ENCODE results near the gene SELENOH. TPM values are rescaled to one million over a fixed set of nuclear protein-coding genes. Genes with fewer than 3 reads are reported as not detected.

SELENOH gene
- total RNA-seq, 1 donor from 2014 or later: 123 TPM

DNA sequence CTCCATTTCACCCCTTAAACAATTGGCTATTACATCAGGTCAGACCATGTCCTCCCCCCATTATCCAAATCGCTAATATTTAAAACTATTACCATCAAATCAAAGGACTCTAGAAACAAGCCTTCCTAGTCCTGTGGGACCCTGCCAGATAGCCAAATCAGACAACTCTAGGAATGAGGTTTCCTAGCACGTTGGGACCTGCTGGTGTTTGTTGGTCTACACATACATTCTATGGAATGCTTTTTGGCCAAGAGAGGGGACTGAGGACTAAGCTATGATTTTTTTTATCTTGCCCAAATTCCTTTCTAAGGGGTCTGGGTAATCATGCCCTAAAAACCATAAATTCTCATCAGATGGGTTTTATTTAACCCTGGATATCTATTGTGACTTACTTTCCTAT lies 14.1 kb upstream of the SELENOH start:
- TF ChIP-seq EZH2 (IDR thresholded peaks at IDR 0.05; ENCODE audit: insufficient read depth, low read length): no peak
- TF ChIP-seq, protein P1, sequence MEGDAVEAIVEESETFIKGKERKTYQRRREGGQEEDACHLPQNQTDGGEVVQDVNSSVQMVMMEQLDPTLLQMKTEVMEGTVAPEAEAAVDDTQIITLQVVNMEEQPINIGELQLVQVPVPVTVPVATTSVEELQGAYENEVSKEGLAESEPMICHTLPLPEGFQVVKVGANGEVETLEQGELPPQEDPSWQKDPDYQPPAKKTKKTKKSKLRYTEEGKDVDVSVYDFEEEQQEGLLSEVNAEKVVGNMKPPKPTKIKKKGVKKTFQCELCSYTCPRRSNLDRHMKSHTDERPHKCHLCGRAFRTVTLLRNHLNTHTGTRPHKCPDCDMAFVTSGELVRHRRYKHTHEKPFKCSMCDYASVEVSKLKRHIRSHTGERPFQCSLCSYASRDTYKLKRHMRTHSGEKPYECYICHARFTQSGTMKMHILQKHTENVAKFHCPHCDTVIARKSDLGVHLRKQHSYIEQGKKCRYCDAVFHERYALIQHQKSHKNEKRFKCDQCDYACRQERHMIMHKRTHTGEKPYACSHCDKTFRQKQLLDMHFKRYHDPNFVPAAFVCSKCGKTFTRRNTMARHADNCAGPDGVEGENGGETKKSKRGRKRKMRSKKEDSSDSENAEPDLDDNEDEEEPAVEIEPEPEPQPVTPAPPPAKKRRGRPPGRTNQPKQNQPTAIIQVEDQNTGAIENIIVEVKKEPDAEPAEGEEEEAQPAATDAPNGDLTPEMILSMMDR (IDR thresholded peaks at IDR 0.05; ENCODE audit: insufficient read depth, low read depth, low read length): no peak
- Histone ChIP-seq H3K9me3 (ENCODE audit: insufficient read depth, low read depth, low read length) (no peaks in the 10 kb centered on the region), H2AFZ (ENCODE audit: low read depth, low read length) (no peak overlapping the region), H3K27me3 (ENCODE audit: insufficient read depth, low read length) (no peaks in the 10 kb centered on the region), H3K36me3 (ENCODE audit: insufficient read depth, low read length) (no peaks in the 10 kb centered on the region), H3K27ac (ENCODE audit: low read depth, low read length) (no peak overlapping the region), H3K4me2 (ENCODE audit: low read length) (no peak overlapping the region), H3K4me3 (ENCODE audit: insufficient read depth, low read depth, low read length) (no peak overlapping the region), H3K79me2 (ENCODE audit: insufficient read depth, low read length) (peaks cover 89% of the 10 kb centered on the region), H3K4me1 (ENCODE audit: insufficient read depth, low read length) (no peaks in the 10 kb centered on the region), H3K9ac (ENCODE audit: low read length) (no peak overlapping the region), H4K20me1 (ENCODE audit: insufficient read depth, low read length) (peaks cover 35% of the 10 kb centered on the region)
- no peaks in the 10 kb centered on the region for H3K9me3 Mint-ChIP-seq (ENCODE audit: unreplicated experiment)
- no peak overlapping the region for H3K4me3 Mint-ChIP-seq (ENCODE audit: unreplicated experiment)
- no peaks in the 10 kb centered on the region for H3K27me3 Mint-ChIP-seq (ENCODE audit: low read depth, unreplicated experiment)
- H3K36me3 Mint-ChIP-seq (ENCODE audit: low read depth, unreplicated experiment): no peaks in the 10 kb centered on the region
- no peaks in the 10 kb centered on the region for H3K4me1 Mint-ChIP-seq (ENCODE audit: low read depth, unreplicated experiment)
- FAIRE-seq (no peak), DNase-seq (ENCODE audit: low read depth) (no peak)
- no peak overlapping the region for H3K27ac Mint-ChIP-seq (ENCODE audit: unreplicated experiment)

DNA sequence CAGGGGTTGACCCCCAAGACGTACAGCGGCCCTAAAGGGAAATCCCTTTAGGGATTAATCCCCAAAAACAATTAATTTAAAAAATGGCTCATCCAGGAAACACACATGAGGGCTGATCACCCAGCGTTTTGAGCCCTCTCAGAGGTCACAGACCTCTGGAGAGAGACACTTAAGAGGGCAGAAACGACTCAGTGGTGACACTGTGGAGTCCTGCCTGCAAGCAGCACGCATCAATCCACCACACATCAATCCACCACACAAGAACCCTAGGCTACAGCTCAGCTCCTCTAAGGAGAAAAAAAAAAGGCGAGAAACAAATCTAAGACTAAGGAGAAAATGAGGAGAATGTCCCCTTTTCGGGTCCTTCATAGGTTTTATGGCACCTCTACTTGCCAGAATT lies 12.5 kb upstream of the SELENOH start:
- H4K20me1 ChIP-seq (ENCODE audit: insufficient read depth, low read length): peaks cover 42% of the 10 kb centered on the region
- no peaks in the 10 kb centered on the region for H3K4me1 ChIP-seq (ENCODE audit: insufficient read depth, low read length)
- no peak for FAIRE-seq

DNA sequence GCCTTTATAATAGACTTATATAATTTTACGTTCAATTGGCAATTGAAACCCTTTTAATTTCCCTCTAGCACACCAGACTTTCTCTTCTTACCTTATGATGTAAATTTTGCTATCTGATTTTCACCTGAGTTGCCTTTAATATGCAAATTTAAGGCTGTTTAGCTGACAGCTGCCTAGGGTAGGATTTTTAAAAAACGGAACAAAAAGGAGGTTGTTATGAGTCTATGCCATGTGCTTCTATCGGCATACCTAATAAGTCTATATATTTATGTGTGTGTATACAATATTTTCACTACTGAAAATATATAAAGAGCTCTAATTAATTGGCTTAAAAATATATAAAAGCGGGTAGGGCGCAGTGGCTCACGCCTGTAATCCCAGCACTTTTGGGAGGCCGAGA lies 11.8 kb upstream of the SELENOH start:
- no peaks in the 10 kb centered on the region for H3K9me3 Mint-ChIP-seq (ENCODE audit: unreplicated experiment)
- H3K4me3 Mint-ChIP-seq (ENCODE audit: unreplicated experiment): no peak overlapping the region
- Histone ChIP-seq H3K4me1 (ENCODE audit: insufficient read depth, low read length) (no peaks in the 10 kb centered on the region), H3K4me2 (ENCODE audit: low read length) (no peak overlapping the region), H3K79me2 (ENCODE audit: insufficient read depth, low read length) (peaks cover 91% of the 10 kb centered on the region), H3K36me3 (ENCODE audit: insufficient read depth, low read length) (no peaks in the 10 kb centered on the region), H4K20me1 (ENCODE audit: insufficient read depth, low read length) (peaks cover 37% of the 10 kb centered on the region), H3K9me3 (ENCODE audit: insufficient read depth, low read depth, low read length) (no peaks in the 10 kb centered on the region), H2AFZ (ENCODE audit: low read depth, low read length) (no peak overlapping the region), H3K4me3 (ENCODE audit: insufficient read depth, low read depth, low read length) (no peak overlapping the region), H3K27ac (ENCODE audit: low read depth, low read length) (no peak overlapping the region), H3K27me3 (ENCODE audit: insufficient read depth, low read length) (no peaks in the 10 kb centered on the region), H3K9ac (ENCODE audit: low read length) (no peak overlapping the region)
- no peaks in the 10 kb centered on the region for H3K4me1 Mint-ChIP-seq (ENCODE audit: low read depth, unreplicated experiment)
- TF ChIP-seq, protein P1 (IDR thresholded peaks at IDR 0.05; ENCODE audit: insufficient read depth, low read depth, low read length): no peak
- no peak for TF ChIP-seq EZH2 (IDR thresholded peaks at IDR 0.05; ENCODE audit: insufficient read depth, low read length)
- no peaks in the 10 kb centered on the region for H3K36me3 Mint-ChIP-seq (ENCODE audit: low read depth, unreplicated experiment)
- FAIRE-seq (no peak), DNase-seq (ENCODE audit: low read depth) (no peak)
- H3K27ac Mint-ChIP-seq (ENCODE audit: unreplicated experiment): no peak overlapping the region
- H3K27me3 Mint-ChIP-seq (ENCODE audit: low read depth, unreplicated experiment): no peaks in the 10 kb centered on the region

More for the DNA sequence above, 12.5 kb upstream of the SELENOH start:
- Histone ChIP-seq H3K9me3 (ENCODE audit: insufficient read depth, low read depth, low read length) (no peaks in the 10 kb centered on the region), H3K4me3 (ENCODE audit: insufficient read depth, low read depth, low read length) (no peak overlapping the region), H3K36me3 (ENCODE audit: insufficient read depth, low read length) (no peaks in the 10 kb centered on the region), H3K27ac (ENCODE audit: low read depth, low read length) (no peak overlapping the region), H3K4me2 (ENCODE audit: low read length) (no peak overlapping the region), H3K27me3 (ENCODE audit: insufficient read depth, low read length) (no peaks in the 10 kb centered on the region), H2AFZ (ENCODE audit: low read depth, low read length) (no peak overlapping the region), H3K79me2 (ENCODE audit: insufficient read depth, low read length) (peaks cover 93% of the 10 kb centered on the region), H3K9ac (ENCODE audit: low read length) (no peak overlapping the region)
- DNase-seq (ENCODE audit: low read depth): no peak
- TF ChIP-seq, protein P1 (IDR thresholded peaks at IDR 0.05; ENCODE audit: insufficient read depth, low read depth, low read length): no peak
- TF ChIP-seq EZH2 (IDR thresholded peaks at IDR 0.05; ENCODE audit: insufficient read depth, low read length): no peak
- Mint-ChIP-seq H3K27me3 (ENCODE audit: low read depth, unreplicated experiment) (no peaks in the 10 kb centered on the region), H3K36me3 (ENCODE audit: low read depth, unreplicated experiment) (no peaks in the 10 kb centered on the region), H3K9me3 (ENCODE audit: unreplicated experiment) (no peaks in the 10 kb centered on the region), H3K27ac (ENCODE audit: unreplicated experiment) (no peak overlapping the region), H3K4me3 (ENCODE audit: unreplicated experiment) (no peak overlapping the region), H3K4me1 (ENCODE audit: low read depth, unreplicated experiment) (no peaks in the 10 kb centered on the region)
